K562 (cell line): ENCODE measurements around the gene STC2. TPM values are rescaled to one million over a fixed set of nuclear protein-coding genes. Genes with fewer than 3 reads are reported as not detected.

Experiments
- CAMTA2 ChIP-seq: fragments of 250-450 bp; sonication (Bioruptor Pico); conservative IDR thresholded peaks from 2 replicates; pipeline ENCODE4 v1.5.1; 2022
- CCNT2 ChIP-seq: IDR thresholded peaks from 2 replicates; pipeline ENCODE4 v1.6.1; 2011; ENCODE audit warnings: borderline replicate concordance, low read depth, mild to moderate bottlenecking, moderate library complexity, mixed read lengths, low read length; ENCODE audit not compliant: insufficient read length; ENCODE audit errors: extremely low read depth
- CHD2 ChIP-seq: IDR thresholded peaks from 2 replicates; pipeline ENCODE4 v1.6.1; 2011; ENCODE audit warnings: low read depth, low read length
- ETV6 ChIP-seq, 3 experiments: fragments of 150-350 bp in 1 of 3; sonication (generic) in 1 of 3; formaldehyde crosslinking in 1 of 3; IDR thresholded peaks; 2 replicates each; pipeline versions ENCODE4 v1.6.1 to v1.8.0; 2014 to 2022; ENCODE audit warnings: borderline replicate concordance in 2 of 3, low read depth in 2 of 3, antibody characterized with exemption in 1 of 3, low read length in 1 of 3, mild to moderate bottlenecking in 1 of 3, missing genetic modification reagents in 1 of 3
- HBP1 ChIP-seq: fragments of 450-650 bp; formaldehyde crosslinking; IDR thresholded peaks from 2 replicates; pipeline ENCODE4 v1.4.0; 2022; ENCODE audit warnings: missing genetic modification characterization
- HDAC1 ChIP-seq, 2 experiments: fragments of 450-650 bp; IDR thresholded peaks; 2 replicates each; pipeline ENCODE4 v1.6.1; 2016 to 2017; ENCODE audit warnings: inconsistent platforms in 1 of 2, mild to moderate bottlenecking in 1 of 2, moderate library complexity in 1 of 2
- HNRNPK ChIP-seq: fragments of 200-400 bp; formaldehyde crosslinking; IDR thresholded peaks from one replicate; pipeline ENCODE4 v1.6.1; 2018; ENCODE audit warnings: mild to moderate bottlenecking, low read depth, low read length; ENCODE audit not compliant: poor library complexity, severe bottlenecking
- HNRNPL ChIP-seq: fragments of 200-400 bp; formaldehyde crosslinking; IDR thresholded peaks from 2 replicates; pipeline ENCODE4 v1.6.1; 2017; ENCODE audit warnings: low read depth, mild to moderate bottlenecking, low read length
- JUNB ChIP-seq: fragments of 450-650 bp; formaldehyde crosslinking; conservative IDR thresholded peaks from 2 replicates; pipeline ENCODE4 v1.4.0; 2020; ENCODE audit warnings: mild to moderate bottlenecking
- KHSRP ChIP-seq: fragments of 450-650 bp; IDR thresholded peaks from 2 replicates; pipeline ENCODE4 v1.6.1; 2017
- MAX ChIP-seq: sonication (generic); formaldehyde crosslinking; IDR thresholded peaks from 2 replicates; pipeline ENCODE4 v1.9.0; 2022; ENCODE audit warnings: mild to moderate bottlenecking, missing genetic modification reagents
- NFXL1 ChIP-seq: fragments of 450-650 bp; formaldehyde crosslinking; IDR thresholded peaks from 2 replicates; pipeline ENCODE4 v1.4.0; 2021; ENCODE audit warnings: mild to moderate bottlenecking
- RBM14 ChIP-seq: fragments of 200-400 bp; formaldehyde crosslinking; IDR thresholded peaks from 2 replicates; pipeline ENCODE4 v1.6.1; 2018; ENCODE audit warnings: low read depth, mild to moderate bottlenecking, low read length, moderate library complexity, borderline replicate concordance; ENCODE audit not compliant: insufficient read depth
- STAT5A ChIP-seq: IDR thresholded peaks from 2 replicates; pipeline ENCODE4 v1.6.1; 2012; ENCODE audit warnings: low read length, inconsistent platforms, borderline replicate concordance
- TRIM25 ChIP-seq: fragments of 450-650 bp; IDR thresholded peaks from 2 replicates; pipeline ENCODE4 v1.7.0; 2016; ENCODE audit warnings: borderline replicate concordance
- VEZF1 ChIP-seq: fragments of 200-800 bp; sonication (Bioruptor generic); IDR thresholded peaks from 2 replicates; pipeline ENCODE4 v1.6.1; 2017; ENCODE audit warnings: missing genetic modification characterization, missing compliant biosample characterization
- ZNF133 ChIP-seq: fragments of 250-450 bp; sonication (Bioruptor Pico); IDR thresholded peaks from 2 replicates; pipeline ENCODE4 v1.4.0; 2020; ENCODE audit warnings: mild to moderate bottlenecking
- ZNF174 ChIP-seq: fragments of 250-450 bp; sonication (Bioruptor Pico); IDR thresholded peaks from 2 replicates; pipeline ENCODE4 v1.4.0; 2020; ENCODE audit warnings: mild to moderate bottlenecking
- polyA plus RNA-seq, 8 experiments: library from polyadenylated mRNA; depleted of rRNA in 4 of 8; stranded (reverse) in 5 of 8; unstranded in 3 of 8; fragments of >200 nt; fragmentation: Nextera tagmentation in 2 of 8; fragmentation: Illumina TruSeq in 1 of 8; extraction: Ambion mirVana in 2 of 8; extraction: Trizol in 1 of 8; gene quantifications; 2 replicates each; pipeline versions ENCODE4 v1.2.1 to v1.2.3, GENCODE V29; 2011 to 2014; ENCODE audit warnings: inconsistent platforms in 1 of 8, missing spikeins in 1 of 8
- total RNA-seq, 7 experiments: library from RNA; depleted of rRNA in 6 of 7; stranded (reverse); fragments of >200 nt in 6 of 7; fragmentation: Illumina TruSeq in 2 of 7; extraction: Trizol in 2 of 7; gene quantifications; 2 replicates each; pipeline versions ENCODE4 v1.2.1 to v1.2.3, GENCODE V29; 2011 to 2021; ENCODE audit warnings: low replicate concordance in 1 of 7
- TF ChIP-seq, protein P1 (sequence below): fragments of 250-450 bp; sonication (Bioruptor Pico); IDR thresholded peaks from 2 replicates; pipeline ENCODE4 v1.5.0; 2022; ENCODE audit warnings: mild to moderate bottlenecking

The STC2 gene
- total and polyA plus RNA-seq, 9 of the 15 experiments (the other 6 are each of a cell fraction or from before 2014, with no cell fraction given), result 0.62 to 31.7 (median 7.4) TPM

GRCh38 chr5:173324115-173325001, 3.9 kb downstream of the STC2 start (continued):
- TF ChIP-seq HBP1 (CRISPR knock-in tag) (no peak), ZNF174 (CRISPR knock-in tag) (no peak), VEZF1 (CRISPR knock-in tag) (peak; percentile 48; the same call in 1 of the 2 replicates), HNRNPK (no peak), TRIM25 (no peak), HDAC1 (IDR thresholded peaks at IDR 0.05) (peak in 1 of 2 experiments; percentile 58; a peak in 1 of 4 replicates), MAX (peak; percentile 26; the same call in 1 of the 2 replicates), JUNB (CRISPR knock-in tag) (no peak), ZNF133 (CRISPR knock-in tag) (no peak), HNRNPL (no peak), CCNT2 (no peak), KHSRP (no peak), CHD2 (peak; percentile 11; the same call in 1 of the 2 replicates), NFXL1 (no peak), STAT5A (peak; percentile 44), ETV6 (IDR thresholded peaks at IDR 0.05; ENCODE audit: borderline replicate concordance in 1 of 2, low read depth in 2 of 2, low read length in 1 of 2) (no peak), ETV6 (CRISPR knock-in tag; IDR thresholded peaks at IDR 0.05; ENCODE audit: borderline replicate concordance) (no peak), RBM14 (no peak), CAMTA2 (CRISPR knock-in tag) (no peak)
- TF ChIP-seq, protein P1, sequence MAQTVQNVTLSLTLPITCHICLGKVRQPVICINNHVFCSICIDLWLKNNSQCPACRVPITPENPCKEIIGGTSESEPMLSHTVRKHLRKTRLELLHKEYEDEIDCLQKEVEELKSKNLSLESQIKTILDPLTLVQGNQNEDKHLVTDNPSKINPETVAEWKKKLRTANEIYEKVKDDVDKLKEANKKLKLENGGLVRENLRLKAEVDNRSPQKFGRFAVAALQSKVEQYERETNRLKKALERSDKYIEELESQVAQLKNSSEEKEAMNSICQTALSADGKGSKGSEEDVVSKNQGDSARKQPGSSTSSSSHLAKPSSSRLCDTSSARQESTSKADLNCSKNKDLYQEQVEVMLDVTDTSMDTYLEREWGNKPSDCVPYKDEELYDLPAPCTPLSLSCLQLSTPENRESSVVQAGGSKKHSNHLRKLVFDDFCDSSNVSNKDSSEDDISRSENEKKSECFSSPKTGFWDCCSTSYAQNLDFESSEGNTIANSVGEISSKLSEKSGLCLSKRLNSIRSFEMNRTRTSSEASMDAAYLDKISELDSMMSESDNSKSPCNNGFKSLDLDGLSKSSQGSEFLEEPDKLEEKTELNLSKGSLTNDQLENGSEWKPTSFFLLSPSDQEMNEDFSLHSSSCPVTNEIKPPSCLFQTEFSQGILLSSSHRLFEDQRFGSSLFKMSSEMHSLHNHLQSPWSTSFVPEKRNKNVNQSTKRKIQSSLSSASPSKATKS (CRISPR knock-in tag), result no peak
